ENCODE results near the gene NXF1. TPM values are rescaled to one million over a fixed set of nuclear protein-coding genes. Genes with fewer than 3 reads are reported as not detected.
"Not testable (repeated sequence)": the region's sequence is repeated elsewhere in the genome, so short reads cannot be mapped to it uniquely, and the experiment has no call there.

The NXF1 gene
- total RNA-seq, 5 donors from 2014 or later (not counting 1 experiment from before 2014, with no cell fraction given), result 160 to 321 (median 169) TPM

GRCh38 chr11:62850911-62851806 is 45.9 kb upstream of the NXF1 start:
- peaks cover 27 to 28% of the 10 kb centered on the region in 2 experiments for H3K4me1 ChIP-seq (ENCODE audit: control insufficient read depth in 1 of 2, extremely low read depth in 1 of 2, insufficient read depth in 2 of 2, low read length in 2 of 2)
- no peak for ATAC-seq (replicated peaks in 1 of 4)
- H3K36me3 ChIP-seq (ENCODE audit: control insufficient read depth in 2 of 2, extremely low read depth in 1 of 2, insufficient read depth in 1 of 2, low read length in 1 of 2), result peaks cover 0 to 33% of the 10 kb centered on the region in 2 donors

GRCh38 chr11:62847767-62848314 is 42.6 kb upstream of the NXF1 start:
- Histone ChIP-seq H3K9me3 (no peaks in the 10 kb centered on the region), H3K4me3 (ENCODE audit: control insufficient read depth in 1 of 2, extremely low read depth in 1 of 2, low read length in 1 of 2) (no peak overlapping the region), H3K36me3 (ENCODE audit: control insufficient read depth in 2 of 2, extremely low read depth in 1 of 2, insufficient read depth in 1 of 2, low read length in 1 of 2) (peaks cover 0 to 16% of the 10 kb centered on the region in 2 donors), H3K4me1 (ENCODE audit: control insufficient read depth in 1 of 2, extremely low read depth in 1 of 2, insufficient read depth in 2 of 2, low read length in 2 of 2) (peaks cover 5 to 9% of the 10 kb centered on the region in 2 experiments), H3K27me3 (replicated peaks in 1 of 2; ENCODE audit: control insufficient read depth in 2 of 2, extremely low read depth in 1 of 2, insufficient read depth in 2 of 2, low read length in 1 of 2) (no peaks in the 10 kb centered on the region), H3K27ac (ENCODE audit: low read length) (no peak overlapping the region)
- CTCF ChIA-PET, result interaction anchor here in 1 of 2 donors (0.5 to 0.9 kb wide), 2 partner anchors 8 to 18 kb away, joined by 3 read pairs; no protein-coding TSS in a partner anchor
- Mint-ChIP-seq H3K27me3 (no peaks in the 10 kb centered on the region), H3K9me3 (no peaks in the 10 kb centered on the region), H3K36me3 (peaks cover 10% of the 10 kb centered on the region), H3K4me1 (peaks cover 12 to 26% (median 17%) of the 10 kb centered on the region in 3 donors), H3K4me3 (no peak overlapping the region), H3K27ac (peak overlapping the region; percentile 59 to 68)
- WGBS (ENCODE audit: insufficient coverage), result no CpG with 5 or more reads among the region's 1 CpG
- POLR2A ChIA-PET, result interaction anchor here in 1 of 2 donors (0.7 kb wide), 1 partner anchor 183 kb away, joined by 3 read pairs; the partner anchor contains the start of genes C11orf98 and CSKMT
- DNase-seq, result no peak
- ATAC-seq (replicated peaks in 1 of 4), result no peak

More at GRCh38 chr11:62850911-62851806, 45.9 kb upstream of the NXF1 start:
- POLR2A ChIA-PET, result interaction anchor here (0.6 to 6.5 kb wide), 5 partner anchors 11 to 97 kb away, joined by 3 to 71 read pairs (median 4); partner anchors contain the start of genes WDR74 (in 1 of the 2) and ZBTB3 (in 1 of the 2)
- H3K9me3 ChIP-seq, result no peaks in the 10 kb centered on the region
- Mint-ChIP-seq H3K36me3 (peaks cover 38% of the 10 kb centered on the region), H3K27me3 (no peaks in the 10 kb centered on the region), H3K4me3 (peak overlapping the region in 2 of 3 donors; percentile 10 to 22), H3K9me3 (no peaks in the 10 kb centered on the region), H3K27ac (peak overlapping the region; percentile 72 to 76), H3K4me1 (peaks cover 39 to 52% (median 43%) of the 10 kb centered on the region in 3 donors)
- H3K27ac ChIP-seq (ENCODE audit: low read length), result peak overlapping the region; percentile 13
- H3K4me3 ChIP-seq (ENCODE audit: control insufficient read depth in 1 of 2, extremely low read depth in 1 of 2, low read length in 1 of 2), result no peak overlapping the region
- WGBS (ENCODE audit: insufficient coverage), result 65% methylated on average over 9 of the region's 15 CpGs
- no peaks in the 10 kb centered on the region for H3K27me3 ChIP-seq (replicated peaks in 1 of 2; ENCODE audit: control insufficient read depth in 2 of 2, extremely low read depth in 1 of 2, insufficient read depth in 2 of 2, low read length in 1 of 2)
- DNase-seq, result peak in 1 of 35 experiments; percentile 26
- CTCF ChIA-PET, result interaction anchor here (0.8 to 1.4 kb wide), 3 partner anchors 12 to 65 kb away, joined by 3 to 4 read pairs (median 3); no protein-coding TSS in a partner anchor

GRCh38 chr11:62846177-62846576 is 40.9 kb upstream of the NXF1 start:
- POLR2A ChIA-PET, result interaction anchor here in 1 of 2 donors (0.6 kb wide), 1 partner anchor 51 kb away, joined by 5 read pairs; no protein-coding TSS in a partner anchor
- no peak overlapping the region for H3K27ac Mint-ChIP-seq
- no peak for ATAC-seq (replicated peaks in 1 of 4)
- H3K27me3 ChIP-seq (replicated peaks in 1 of 2; ENCODE audit: control insufficient read depth in 2 of 2, extremely low read depth in 1 of 2, insufficient read depth in 2 of 2, low read length in 1 of 2), result no peaks in the 10 kb centered on the region
- H3K27ac ChIP-seq (ENCODE audit: low read length), result no peak overlapping the region
- no peaks in the 10 kb centered on the region for H3K9me3 Mint-ChIP-seq
- H3K9me3 ChIP-seq, result no peaks in the 10 kb centered on the region
- peaks cover 4 to 20% of the 10 kb centered on the region in 2 experiments for H3K4me1 ChIP-seq (ENCODE audit: control insufficient read depth in 1 of 2, extremely low read depth in 1 of 2, insufficient read depth in 2 of 2, low read length in 2 of 2)
- H3K36me3 Mint-ChIP-seq, result no peaks in the 10 kb centered on the region
- no peak overlapping the region for H3K4me3 ChIP-seq (ENCODE audit: control insufficient read depth in 1 of 2, extremely low read depth in 1 of 2, low read length in 1 of 2)
- CTCF ChIA-PET, result no interaction called here
- 82% methylated on average over 1 of the region's 3 CpGs for WGBS (ENCODE audit: insufficient coverage)
- H3K27me3 Mint-ChIP-seq, result no peaks in the 10 kb centered on the region
- peaks cover 0 to 11% (median 1%) of the 10 kb centered on the region in 3 donors for H3K4me1 Mint-ChIP-seq
- H3K36me3 ChIP-seq (ENCODE audit: control insufficient read depth in 2 of 2, extremely low read depth in 1 of 2, insufficient read depth in 1 of 2, low read length in 1 of 2), result no peaks in the 10 kb centered on the region
- no peak overlapping the region for H3K4me3 Mint-ChIP-seq
- DNase-seq, result no peak

GRCh38 chr11:62844154-62844553 is 38.9 kb upstream of the NXF1 start:
- H3K9me3 ChIP-seq, result no peaks in the 10 kb centered on the region
- ChIA-PET POLR2A (interaction anchor here (0.6 to 1.1 kb wide), 3 partner anchors 10 to 107 kb away, joined by 3 to 4 read pairs (median 3); no protein-coding TSS in a partner anchor), CTCF (no interaction called here)
- H3K4me3 ChIP-seq (ENCODE audit: control insufficient read depth in 1 of 2, extremely low read depth in 1 of 2, low read length in 1 of 2), result no peak overlapping the region
- no peak overlapping the region for H3K27ac Mint-ChIP-seq
- H3K4me1 ChIP-seq (ENCODE audit: control insufficient read depth in 1 of 2, extremely low read depth in 1 of 2, insufficient read depth in 2 of 2, low read length in 2 of 2), result peaks cover 4 to 24% of the 10 kb centered on the region in 2 experiments
- H3K27me3 Mint-ChIP-seq, result no peaks in the 10 kb centered on the region
- WGBS (ENCODE audit: insufficient coverage), result 100% methylated on average over 2 of the region's 3 CpGs
- H3K27me3 ChIP-seq (replicated peaks in 1 of 2; ENCODE audit: control insufficient read depth in 2 of 2, extremely low read depth in 1 of 2, insufficient read depth in 2 of 2, low read length in 1 of 2), result no peaks in the 10 kb centered on the region
- H3K4me3 Mint-ChIP-seq, result no peak overlapping the region
- H3K36me3 Mint-ChIP-seq, result peaks cover 3% of the 10 kb centered on the region
- H3K27ac ChIP-seq (ENCODE audit: low read length), result no peak overlapping the region
- H3K4me1 Mint-ChIP-seq, result peaks cover 7 to 15% (median 10%) of the 10 kb centered on the region in 3 donors
- no peak for DNase-seq
- no peaks in the 10 kb centered on the region for H3K36me3 ChIP-seq (ENCODE audit: control insufficient read depth in 2 of 2, extremely low read depth in 1 of 2, insufficient read depth in 1 of 2, low read length in 1 of 2)
- no peaks in the 10 kb centered on the region for H3K9me3 Mint-ChIP-seq
- ATAC-seq (replicated peaks in 1 of 4), result no peak

DNA sequence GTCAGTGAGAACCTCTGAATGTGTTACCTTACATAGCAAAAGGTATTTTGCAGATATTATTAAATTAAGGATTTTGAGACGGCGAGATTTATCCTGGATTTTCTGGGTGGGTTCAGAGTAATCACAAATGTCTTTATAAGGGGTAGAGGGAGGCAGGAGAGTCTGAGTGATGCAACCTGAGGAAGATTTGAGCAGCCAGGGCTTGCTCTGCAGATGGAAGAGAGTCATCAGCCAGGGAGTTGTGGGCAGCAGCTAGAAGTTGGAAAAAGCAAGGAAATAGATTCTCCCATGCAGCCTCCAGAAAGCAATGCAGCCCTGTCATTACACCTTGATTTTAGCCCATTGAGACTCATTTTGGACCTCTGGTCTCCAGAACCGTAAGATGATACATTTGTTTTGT is 38.2 kb upstream of the NXF1 start:
- Mint-ChIP-seq H3K9me3 (no peaks in the 10 kb centered on the region), H3K36me3 (peaks cover 3% of the 10 kb centered on the region), H3K27ac (peak overlapping the region in 1 of 2 donors; percentile 65), H3K4me1 (peaks cover 8 to 18% (median 13%) of the 10 kb centered on the region in 3 donors), H3K4me3 (peak overlapping the region in 1 of 3 donors; percentile 29), H3K27me3 (no peaks in the 10 kb centered on the region)
- no peaks in the 10 kb centered on the region for H3K36me3 ChIP-seq (ENCODE audit: control insufficient read depth in 2 of 2, extremely low read depth in 1 of 2, insufficient read depth in 1 of 2, low read length in 1 of 2)
- ChIA-PET POLR2A (no interaction called here), CTCF (no interaction called here)
- H3K4me1 ChIP-seq (ENCODE audit: control insufficient read depth in 1 of 2, extremely low read depth in 1 of 2, insufficient read depth in 2 of 2, low read length in 2 of 2), result peaks cover 4 to 30% of the 10 kb centered on the region in 2 experiments
- WGBS (ENCODE audit: insufficient coverage), result 100% methylated on average over 2 of the region's 3 CpGs
- no peak overlapping the region for H3K27ac ChIP-seq (ENCODE audit: low read length)
- no peak overlapping the region for H3K4me3 ChIP-seq (ENCODE audit: control insufficient read depth in 1 of 2, extremely low read depth in 1 of 2, low read length in 1 of 2)
- no peak for DNase-seq
- ATAC-seq (replicated peaks in 1 of 4), result no peak
- no peaks in the 10 kb centered on the region for H3K9me3 ChIP-seq
- no peaks in the 10 kb centered on the region for H3K27me3 ChIP-seq (replicated peaks in 1 of 2; ENCODE audit: control insufficient read depth in 2 of 2, extremely low read depth in 1 of 2, insufficient read depth in 2 of 2, low read length in 1 of 2)

DNA sequence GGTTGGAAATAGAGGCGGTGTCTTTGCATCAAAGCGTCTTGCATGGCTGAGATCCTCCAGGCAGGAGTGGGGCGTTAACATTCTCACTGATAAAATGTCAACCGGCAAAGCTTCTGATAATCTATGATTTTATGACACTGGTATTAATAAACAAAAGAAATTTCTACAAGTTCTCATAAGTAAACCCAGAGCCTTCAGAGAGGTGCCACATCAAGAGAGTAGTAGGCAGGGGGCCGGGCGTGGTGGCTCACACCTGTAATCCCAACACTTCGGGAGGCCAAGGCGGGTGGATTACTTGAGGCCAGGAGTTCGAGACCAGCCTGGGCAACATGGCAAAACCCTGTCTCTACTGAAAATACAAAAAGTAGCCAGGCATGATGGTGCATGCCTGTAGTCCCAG is 37.7 kb upstream of the NXF1 start:
- H3K27ac ChIP-seq (ENCODE audit: low read length), result peak overlapping the region; percentile 100

More for the DNA sequence above, 37.7 kb upstream of the NXF1 start:
- H3K9me3 Mint-ChIP-seq; H3K27me3 ChIP-seq (replicated peaks in 1 of 2; ENCODE audit: control insufficient read depth in 2 of 2, extremely low read depth in 1 of 2, insufficient read depth in 2 of 2, low read length in 1 of 2); DNase-seq; H3K4me3 Mint-ChIP-seq; H3K36me3 Mint-ChIP-seq; H3K9me3 ChIP-seq; H3K27ac Mint-ChIP-seq; H3K27me3 Mint-ChIP-seq; ATAC-seq (replicated peaks in 1 of 4); H3K36me3 ChIP-seq (ENCODE audit: control insufficient read depth in 2 of 2, extremely low read depth in 1 of 2, insufficient read depth in 1 of 2, low read length in 1 of 2): not testable (repeated sequence)
- H3K4me3 ChIP-seq (ENCODE audit: control insufficient read depth in 1 of 2, extremely low read depth in 1 of 2, low read length in 1 of 2), result peak overlapping the region; percentile 54 to 61
- ChIA-PET POLR2A (interaction anchor here (0.6 to 1.1 kb wide), 6 partner anchors 10 to 23 kb away, joined by 3 to 7 read pairs (median 4); no protein-coding TSS in a partner anchor), CTCF (interaction anchor here in 1 of 2 donors (1.0 kb wide), 1 partner anchor 11 kb away, joined by 3 read pairs; no protein-coding TSS in a partner anchor)
- WGBS (ENCODE audit: insufficient coverage), result 92% methylated on average over 5 of the region's 9 CpGs
- H3K4me1 ChIP-seq (ENCODE audit: control insufficient read depth in 1 of 2, extremely low read depth in 1 of 2, insufficient read depth in 2 of 2, low read length in 2 of 2), result peaks cover 4 to 36% of the 10 kb centered on the region in 2 experiments
- peaks cover 9 to 18% (median 13%) of the 10 kb centered on the region in 3 donors for H3K4me1 Mint-ChIP-seq
